Activated CD4-positive, CD25-positive, alpha-beta regulatory T cell treated with anti-CD3 and anti-CD28 coated beads, Interleukin-2, amount 50 U/mL, for 72 hours (primary cell): Measurements from ENCODE around the gene USP49.

Experiments used
- DNase-seq: peaks from one replicate; pipeline ENCODE4 v3.0.0; 2021

The USP49 gene

DNA sequence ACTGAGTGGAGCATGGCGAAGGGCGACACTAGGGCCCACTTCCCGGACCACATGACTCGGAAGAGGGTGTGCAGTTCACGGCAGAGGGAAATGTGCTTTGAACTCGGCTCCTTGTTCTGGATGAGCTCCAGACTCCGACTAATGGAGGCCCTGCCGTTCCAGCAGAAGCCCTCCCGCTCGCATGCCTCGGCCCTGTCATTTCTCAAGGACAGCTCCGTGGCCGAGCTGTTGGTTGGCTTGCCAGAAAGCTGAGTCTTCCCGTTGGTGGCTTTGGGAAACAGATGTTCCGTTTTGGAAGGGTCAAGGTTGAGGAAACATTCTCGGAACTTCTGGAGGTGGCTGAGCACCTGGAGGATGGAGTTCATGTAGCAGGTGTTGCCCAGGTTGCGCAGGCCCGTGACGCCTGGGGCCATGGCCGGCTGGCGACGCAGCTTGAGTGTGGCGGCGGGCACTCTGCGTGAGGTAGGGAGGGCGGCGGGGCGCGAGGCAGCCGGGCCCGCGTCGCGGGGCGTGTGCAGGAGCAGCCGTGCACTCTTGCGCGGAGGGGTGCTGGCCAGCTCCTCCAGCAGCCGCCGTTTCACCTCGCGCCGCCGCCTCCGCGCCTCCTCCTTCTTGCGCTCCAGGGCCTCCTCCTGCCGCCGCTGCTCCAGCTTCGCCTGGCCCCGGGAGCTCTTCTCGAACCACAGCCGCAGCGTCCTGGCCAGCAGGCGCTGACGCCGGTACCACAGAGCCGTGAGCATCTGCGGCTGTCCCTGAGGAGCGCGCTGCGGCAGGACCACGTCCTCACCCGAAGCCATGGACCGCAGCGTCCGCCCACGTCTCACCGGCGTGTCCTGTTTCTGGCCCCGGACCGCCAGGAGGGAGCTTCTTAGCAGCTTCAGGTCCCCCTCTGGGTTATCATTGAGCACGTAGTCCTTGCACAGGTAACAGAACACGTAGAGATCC is 89.1 kb downstream of the USP49 start:
- no peak for DNase-seq

DNA sequence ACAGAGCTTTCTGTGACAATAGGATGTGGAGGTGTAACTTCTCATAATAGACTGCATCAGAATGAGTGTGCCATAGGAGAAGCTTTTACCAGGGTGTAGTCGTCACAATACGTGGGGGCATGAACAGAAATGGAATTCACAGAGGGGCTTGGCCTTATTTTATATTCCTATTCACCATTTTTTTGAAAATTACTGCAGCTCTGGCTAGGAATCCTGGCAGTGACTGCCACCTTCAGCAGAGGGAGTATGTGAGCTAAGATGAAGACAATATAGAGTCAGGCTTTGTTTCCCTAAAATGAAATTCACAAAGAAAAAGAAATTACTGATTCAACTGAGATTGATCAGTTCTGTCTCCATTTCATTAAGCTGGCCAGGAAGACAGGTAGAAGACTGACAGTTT is 93.8 kb downstream of the USP49 start:
- DNase-seq = no peak

- no peak for DNase-seq
Measured at GRCh38 chr6:41799559-41799911, 95.6 kb downstream of the USP49 start.

- no peak for DNase-seq
Measured at GRCh38 chr6:41798901-41799558, 96.1 kb downstream of the USP49 start.

GRCh38 chr6:41796474-41796873 is 98.7 kb downstream of the USP49 start:
- DNase-seq = no peak

DNA sequence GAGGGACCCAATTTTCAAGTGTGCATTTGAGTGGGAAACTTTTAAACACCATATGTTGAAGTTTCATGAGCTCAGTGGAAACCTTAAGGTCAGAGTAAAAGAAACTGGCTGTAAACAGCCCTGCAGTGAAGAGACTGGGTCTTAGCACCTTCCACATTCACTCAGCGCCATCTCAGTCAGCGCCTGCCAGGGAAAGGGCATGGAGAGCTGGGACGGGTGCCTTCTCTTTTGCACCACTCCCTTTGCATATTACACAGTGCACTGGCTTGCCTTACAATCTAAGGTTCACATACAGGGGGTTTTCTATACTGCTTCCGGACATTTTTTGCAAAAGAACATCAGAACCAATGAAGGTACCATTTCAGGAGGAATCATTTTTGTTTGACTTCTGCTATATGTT is 103.2 kb downstream of the USP49 start:
- no peak for DNase-seq

- no peak for DNase-seq
Measured at GRCh38 chr6:41791305-41791704, 103.9 kb downstream of the USP49 start.

- DNase-seq = no peak
Measured at GRCh38 chr6:41790045-41790444, 105.1 kb downstream of the USP49 start.

DNA sequence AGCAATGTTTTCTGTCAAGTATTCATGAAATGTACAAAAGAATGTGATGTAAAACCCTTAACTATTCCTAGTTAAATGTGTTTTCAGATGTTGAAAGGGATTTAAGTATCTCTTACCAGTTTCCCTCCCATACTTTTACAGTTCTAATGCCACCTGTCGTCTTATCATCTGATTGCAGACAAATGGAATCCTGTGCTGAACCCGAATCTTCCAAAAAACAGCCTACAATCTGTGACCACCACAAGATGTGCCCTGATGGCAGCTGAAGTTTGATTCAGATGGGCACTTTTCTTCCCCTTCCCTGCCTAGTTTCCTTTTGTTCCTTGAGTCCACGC is 105.8 kb downstream of the USP49 start:
- no peak for DNase-seq

GRCh38 chr6:41787219-41787917 is 107.8 kb downstream of the USP49 start, which contains the start of gene TOMM6:
TSS of gene TOMM6 (plus strand) at chr6:41787694. CDS start at chr6:41787698, 4 bp downstream.
- DNase-seq = peak; percentile 95

GRCh38 chr6:41786451-41787218 is 108.5 kb downstream of the USP49 start:
- peak; percentile 91 for DNase-seq

GRCh38 chr6:41785689-41786450 is 109.3 kb downstream of the USP49 start:
- no peak for DNase-seq

- no peak for DNase-seq
Measured at GRCh38 chr6:41785254-41785653, 109.9 kb downstream of the USP49 start.

GRCh38 chr6:41784581-41785171 is 110.5 kb downstream of the USP49 start:
- no peak for DNase-seq

DNA sequence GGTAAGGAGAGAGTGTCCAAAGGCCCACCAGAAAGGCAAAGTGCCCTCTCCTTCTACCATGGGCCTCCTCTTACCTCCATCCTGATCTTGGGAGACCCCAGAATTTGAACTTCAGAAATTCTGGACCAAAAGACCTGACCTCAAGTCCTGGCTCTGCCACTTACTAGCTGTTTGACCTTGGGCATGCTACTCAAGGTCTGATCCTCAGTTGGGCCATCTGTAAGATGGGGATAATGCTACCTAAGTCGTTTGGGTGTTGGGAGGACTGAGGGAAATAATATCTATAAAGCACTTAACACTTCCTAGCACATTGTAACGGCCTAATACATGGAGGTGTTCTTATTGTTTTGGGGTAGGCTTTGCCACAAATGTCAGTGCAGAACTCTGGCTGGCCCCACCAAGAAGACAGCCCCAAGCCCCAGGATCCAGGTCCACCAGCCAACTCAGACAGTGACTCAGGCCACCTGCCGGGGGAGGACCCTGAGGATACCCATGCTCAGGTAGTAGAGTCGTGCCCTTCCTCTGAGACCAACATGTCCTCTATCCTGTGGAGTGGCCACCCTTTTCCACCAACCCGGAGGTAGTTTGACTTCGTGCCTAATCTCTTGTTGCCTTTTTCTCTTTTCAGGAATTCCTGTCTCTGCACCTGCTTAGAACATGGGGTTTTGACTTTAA is 111.9 kb downstream of the USP49 start:
- no peak for DNase-seq

DNA sequence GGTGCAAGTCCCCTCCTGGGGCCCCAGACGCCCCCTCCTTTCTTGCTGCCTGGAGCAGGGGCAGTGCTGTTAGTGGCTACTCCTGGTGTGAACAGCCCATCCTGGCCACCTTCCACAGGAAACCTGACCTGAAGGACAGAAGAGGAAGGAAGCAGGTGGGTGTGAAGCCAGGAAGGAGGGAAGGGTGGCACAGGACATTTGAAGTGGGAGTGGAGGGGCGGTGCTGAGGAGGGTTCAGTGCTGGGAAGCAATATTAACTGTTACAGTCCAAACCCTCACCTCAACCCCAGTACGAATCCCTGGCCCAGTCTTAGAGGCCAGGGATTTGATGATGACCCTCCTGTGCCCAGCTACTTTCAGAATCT is 113.8 kb downstream of the USP49 start:
- no peak for DNase-seq

DNA sequence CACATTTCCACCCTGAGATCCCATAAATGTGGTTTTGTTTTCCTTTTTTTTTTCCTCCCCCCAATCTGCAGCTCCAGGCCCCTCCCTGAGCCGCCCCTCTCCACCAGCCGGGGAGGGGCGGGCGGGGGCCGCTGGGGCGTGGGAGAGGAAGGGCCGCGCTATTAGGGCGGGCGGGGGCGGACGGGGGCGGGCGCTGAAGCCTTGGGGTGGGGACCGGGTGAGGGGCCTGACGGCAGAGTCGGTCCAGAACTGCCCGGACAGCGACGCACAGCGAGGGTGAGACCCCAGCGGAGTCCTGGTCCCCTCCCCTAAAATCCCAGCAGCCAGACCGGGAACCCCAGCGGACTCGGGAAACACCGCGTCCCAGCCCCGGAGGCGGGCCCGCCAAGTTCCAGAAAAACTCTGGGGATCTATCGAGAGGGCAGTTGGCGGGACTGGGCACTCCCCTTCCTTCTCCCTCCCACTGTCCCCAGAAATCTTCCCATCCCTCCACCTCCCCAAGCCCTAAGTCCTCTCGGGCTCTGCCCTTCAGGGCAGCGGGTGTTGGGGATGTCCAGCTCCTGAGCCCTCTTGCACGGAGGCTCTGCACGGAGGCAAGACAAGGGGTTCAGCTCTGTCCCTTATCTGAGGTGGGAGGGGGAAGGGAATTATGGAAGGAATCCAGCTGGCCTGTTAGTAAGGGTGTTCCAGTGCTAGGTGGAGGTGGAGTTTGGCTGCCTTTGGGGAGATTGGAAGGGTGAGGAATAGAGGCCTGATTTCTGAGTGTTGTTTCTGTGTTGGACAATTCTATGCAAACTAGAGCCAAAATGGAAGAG is 114.4 kb downstream of the USP49 start, which contains the start of gene PRICKLE4:
PRICKLE4 (plus strand) TSS at position 232 of the 815 bp plus-strand sequence. CDS start 2,692 bp downstream, outside the sequence.
- no peak for DNase-seq

DNA sequence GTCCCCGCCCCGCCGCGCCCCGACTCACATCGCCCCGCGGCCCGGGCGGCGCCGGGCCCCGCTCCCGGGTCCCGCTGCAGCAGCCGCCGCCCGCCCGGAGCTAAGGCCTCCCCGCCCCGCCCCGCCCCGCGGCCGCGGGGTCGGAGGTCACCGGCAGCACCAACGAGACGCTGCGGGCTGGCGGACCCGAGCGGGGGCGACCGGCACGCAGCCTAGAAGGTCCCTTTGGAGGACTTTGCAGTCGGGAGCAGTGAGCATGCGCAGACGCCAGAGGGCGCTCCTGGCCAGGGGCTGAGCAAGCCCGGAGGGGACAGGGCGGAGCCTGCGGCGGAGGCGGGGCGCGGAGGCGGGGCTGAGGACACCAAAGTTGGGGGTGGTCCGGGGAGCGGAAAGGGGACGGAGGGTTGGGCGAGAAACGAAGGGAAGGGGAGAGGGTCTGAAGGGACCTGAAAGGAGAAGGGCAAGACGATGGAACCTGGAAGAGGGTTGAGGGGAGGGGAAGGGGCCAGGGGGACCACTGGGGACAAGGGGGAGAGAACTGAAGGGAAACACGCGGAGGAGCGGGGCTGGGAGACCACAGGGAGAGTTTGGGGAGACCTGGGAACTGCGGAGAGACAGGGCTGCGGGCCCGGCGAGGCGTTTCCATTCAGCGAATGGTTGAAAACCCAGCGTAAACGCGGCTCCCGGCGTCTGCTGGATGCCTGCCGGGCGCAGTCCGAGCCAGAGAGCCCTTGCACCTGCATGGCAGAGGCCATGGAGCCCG is 115.2 kb downstream of the USP49 start, which contains the start of gene FRS3:
FRS3 (minus strand) TSS at position 113 of the 763 bp plus-strand sequence. CDS start 2,913 bp downstream, outside the sequence.
- peak; percentile 100 for DNase-seq

DNA sequence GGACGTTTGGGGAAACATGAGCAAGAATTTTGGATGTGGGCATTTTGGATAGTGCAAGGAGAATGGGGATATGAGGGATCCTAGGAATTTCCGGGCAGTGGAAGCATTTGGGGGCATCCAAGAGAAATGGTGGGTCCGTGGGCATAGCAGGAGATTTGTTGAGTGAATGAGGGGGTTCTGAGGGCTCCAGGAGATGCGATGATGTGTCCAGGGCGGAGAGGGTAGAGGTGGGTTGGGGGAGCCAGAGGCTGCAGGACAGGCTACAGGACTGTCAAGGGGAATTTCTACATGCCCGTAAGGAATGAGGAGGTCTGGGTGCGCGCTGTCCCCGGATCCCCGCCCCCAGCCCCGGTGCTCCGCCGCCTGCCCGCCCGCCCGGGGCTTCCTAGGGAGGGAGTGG is 115.8 kb downstream of the USP49 start:
- DNase-seq = no peak
